Naive thymus-derived CD4-positive, alpha-beta T cell (primary cell): ENCODE measurements around the gene MEP1A. TPM values are rescaled to one million over a fixed set of nuclear protein-coding genes. Genes with fewer than 3 reads are reported as not detected.

ENCODE experiments used
- ATAC-seq: fragments of 150-1000 bp; cut with Tn5 transposase; 2 replicates; pipeline ENCODE4 v1.10.0; 2021; ENCODE audit warnings: mild to moderate bottlenecking, moderate library complexity
- CTCF ChIA-PET: fragments of 350-600 bp; sonication (Branson Sonifier 250); formaldehyde crosslinking; loops from one replicate; lab custom pipeline; 2021; ENCODE audit warnings: antibody characterized with exemption; lab: Charles Lee
- POLR2A ChIA-PET: fragments of 350-600 bp; sonication (Branson Sonifier 250); formaldehyde crosslinking; loops from one replicate; lab custom pipeline; 2021; ENCODE audit warnings: antibody characterized with exemption, inconsistent platforms; lab: Charles Lee
- DNase-seq, 9 donors: peaks; one replicate each; pipeline versions ENCODE4 v3.0.0 to v3.0.0-alpha.2; 2020 to 2022; ENCODE audit warnings: mixed read lengths in 1 of 9
- H3K27ac ChIP-seq: one replicate; pipeline ENCODE4 v1.7.0; 2013; ENCODE audit warnings: mild to moderate bottlenecking, low read depth, low read length, moderate library complexity
- H3K27me3 ChIP-seq, 2 donors: one replicate each; pipeline ENCODE4 v1.7.0; 2013; ENCODE audit warnings: low read length in 2 of 2, mild to moderate bottlenecking in 2 of 2, moderate library complexity in 2 of 2; ENCODE audit not compliant: control insufficient read depth in 2 of 2, insufficient read depth in 2 of 2
- H3K36me3 ChIP-seq, 3 experiments: 1 replicate in 2 of 3; 2 replicates in 1 of 3; pipeline ENCODE4 v1.7.0; 2013; ENCODE audit warnings: low read length in 3 of 3, mild to moderate bottlenecking in 3 of 3, moderate library complexity in 1 of 3; ENCODE audit not compliant: insufficient read depth in 3 of 3, control insufficient read depth in 2 of 3
- H3K4me1 ChIP-seq, 2 donors: one replicate each; pipeline ENCODE4 v1.7.0; 2013; ENCODE audit warnings: low read length in 2 of 2, mild to moderate bottlenecking in 2 of 2, moderate library complexity in 1 of 2; ENCODE audit not compliant: control insufficient read depth in 2 of 2, insufficient read depth in 2 of 2
- H3K4me3 ChIP-seq: 2 replicates; pipeline ENCODE4 v1.7.0; 2013; ENCODE audit warnings: mild to moderate bottlenecking, low read length
- H3K9me3 ChIP-seq, 3 experiments: 1 replicate in 2 of 3; 2 replicates in 1 of 3; pipeline ENCODE4 v1.7.0; 2013; ENCODE audit warnings: low read length in 3 of 3; ENCODE audit not compliant: control insufficient read depth in 2 of 3
- H3K27ac Mint-ChIP-seq, 9 donors: one replicate each; pipeline ENCODE4 v1.8.0; 2020 to 2022; ENCODE audit warnings: mixed read lengths in 9 of 9, mild to moderate bottlenecking in 8 of 9, moderate library complexity in 5 of 9, inconsistent platforms in 2 of 9
- H3K27me3 Mint-ChIP-seq, 5 donors: one replicate each; pipeline ENCODE4 v1.8.0; 2021 to 2022; ENCODE audit warnings: mixed read lengths in 5 of 5, mild to moderate bottlenecking in 1 of 5
- H3K36me3 Mint-ChIP-seq, 5 donors: one replicate each; pipeline ENCODE4 v1.8.0; 2020 to 2022; ENCODE audit warnings: mixed read lengths in 5 of 5, mild to moderate bottlenecking in 3 of 5, inconsistent platforms in 1 of 5
- H3K4me1 Mint-ChIP-seq, 7 donors: one replicate each; pipeline ENCODE4 v1.8.0; 2020 to 2022; ENCODE audit warnings: mixed read lengths in 7 of 7, mild to moderate bottlenecking in 3 of 7, inconsistent platforms in 1 of 7
- H3K4me3 Mint-ChIP-seq, 10 donors: one replicate each; pipeline ENCODE4 v1.8.0; 2020 to 2022; ENCODE audit warnings: mild to moderate bottlenecking in 10 of 10, mixed read lengths in 10 of 10, moderate library complexity in 6 of 10, inconsistent platforms in 2 of 10
- H3K9me3 Mint-ChIP-seq, 11 donors: one replicate each; pipeline ENCODE4 v1.8.0; 2020 to 2022; ENCODE audit warnings: mixed read lengths in 11 of 11, mild to moderate bottlenecking in 4 of 11, inconsistent platforms in 1 of 11, moderate library complexity in 1 of 11
- intact Hi-C, 2 donors: fragments of 100-400 bp; cut with micrococcal nuclease; formaldehyde crosslinking; loops; one replicate each; pipeline ENCODE4 v1.15.1; 2023
- polyA plus RNA-seq, 2 donors: library from polyadenylated mRNA; unstranded; fragments of 300-500 nt; fragmentation: Illumina TruSeq; gene quantifications; one replicate each; pipeline ENCODE4 v1.2.3, GENCODE V29; 2021
- total RNA-seq, 6 experiments: library from RNA in 5 of 6; stranded (reverse) in 5 of 6; gene quantifications; 1 replicate in 5 of 6; 2 replicates in 1 of 6; pipeline ENCODE4 v1.2.3 and lab custom pipeline; 2021 to 2026

The MEP1A gene
- total and polyA plus RNA-seq, 7 experiments from 2014 or later, result not detected

DNA sequence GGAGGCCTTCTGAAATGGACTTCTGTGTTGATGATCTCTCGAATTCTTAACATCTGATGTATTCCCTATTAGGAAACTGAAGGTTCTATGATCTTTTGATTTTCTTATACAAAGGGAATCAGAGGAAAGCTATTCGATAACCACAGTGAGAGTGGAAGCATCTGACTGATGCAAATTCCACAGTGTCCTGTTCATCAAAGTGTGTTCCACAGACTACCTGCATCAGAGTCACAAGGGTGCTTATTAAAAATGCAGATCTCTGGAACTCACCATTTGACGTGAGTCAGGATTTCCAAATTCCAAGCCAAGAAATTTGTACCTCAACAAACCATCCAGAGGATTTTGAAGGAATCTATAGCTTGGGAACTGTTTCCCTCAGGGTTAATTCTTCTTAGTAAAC lies 4.4 kb upstream of the MEP1A start:
- intact Hi-C loops, result no loop called here
- ATAC-seq, result no peak
- no peak overlapping the region for H3K27ac Mint-ChIP-seq
- H3K4me1 Mint-ChIP-seq, result no peaks in the 10 kb centered on the region
- CTCF ChIA-PET, result no interaction called here
- POLR2A ChIA-PET, result no interaction called here
- DNase-seq, result no peak
- H3K27ac ChIP-seq, result no peak overlapping the region
- H3K9me3 ChIP-seq, result no peaks in the 10 kb centered on the region
- H3K4me3 Mint-ChIP-seq, result no peak overlapping the region
- no peaks in the 10 kb centered on the region for H3K36me3 ChIP-seq
- H3K27me3 Mint-ChIP-seq, result peaks cover 0 to 21% (median 15%) of the 10 kb centered on the region in 5 donors
- no peaks in the 10 kb centered on the region for H3K9me3 Mint-ChIP-seq
- no peak overlapping the region for H3K4me3 ChIP-seq
- no peaks in the 10 kb centered on the region for H3K27me3 ChIP-seq
- no peaks in the 10 kb centered on the region for H3K36me3 Mint-ChIP-seq
- no peaks in the 10 kb centered on the region for H3K4me1 ChIP-seq

DNA sequence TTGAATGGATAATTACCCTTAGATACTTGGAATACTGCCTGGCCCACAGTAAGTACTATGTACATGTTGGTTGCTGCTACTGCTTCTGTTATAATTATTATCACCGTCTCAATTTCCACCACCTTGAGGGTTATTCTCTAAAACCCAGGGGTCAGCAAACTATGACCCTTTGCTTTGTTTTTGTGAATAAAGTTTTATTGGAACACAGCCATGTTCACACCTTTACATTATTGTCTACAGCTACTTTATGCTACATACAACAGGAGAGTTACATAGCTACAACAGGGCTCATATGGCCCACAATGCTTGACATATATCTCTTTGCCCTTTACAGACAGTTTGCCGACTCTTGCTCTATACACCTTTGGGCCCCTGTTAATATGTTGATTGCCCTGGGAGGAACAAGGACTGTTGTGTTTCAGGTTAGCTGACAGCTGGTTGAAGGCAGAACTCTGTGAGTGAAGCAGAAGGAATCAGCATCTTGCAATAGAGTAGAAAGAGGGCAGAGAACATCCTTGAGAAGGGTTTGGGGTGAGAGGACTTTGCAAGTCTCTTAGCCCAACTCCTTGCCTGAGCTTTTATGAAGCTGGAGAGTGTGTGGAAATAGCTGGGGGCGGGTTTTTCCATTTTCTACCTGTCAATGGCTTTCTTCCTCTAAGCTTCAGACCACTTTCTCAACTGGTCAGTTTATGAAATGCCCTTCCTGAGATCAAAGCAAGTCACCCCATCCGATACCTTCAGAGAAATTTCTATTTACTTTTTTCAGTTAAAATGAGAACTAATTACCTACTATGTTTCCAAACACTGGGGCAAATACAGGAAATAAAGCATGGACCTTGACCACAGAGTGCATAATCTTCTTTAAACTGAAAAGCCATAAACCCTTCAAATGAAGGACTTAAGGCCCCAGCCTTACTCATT lies 3.5 kb upstream of the MEP1A start:
- H3K27ac Mint-ChIP-seq, result no peak overlapping the region
- H3K9me3 Mint-ChIP-seq, result no peaks in the 10 kb centered on the region
- Histone ChIP-seq H3K36me3 (no peaks in the 10 kb centered on the region), H3K9me3 (no peaks in the 10 kb centered on the region), H3K27me3 (no peaks in the 10 kb centered on the region), H3K27ac (no peak overlapping the region), H3K4me1 (no peaks in the 10 kb centered on the region), H3K4me3 (no peak overlapping the region)
- DNase-seq (no peak), ATAC-seq (no peak)
- no peaks in the 10 kb centered on the region for H3K4me1 Mint-ChIP-seq
- intact Hi-C loops, result no loop called here
- CTCF ChIA-PET, result interaction anchor here (0.6 kb wide), 1 partner anchor 69 kb away, joined by 5 read pairs; no protein-coding TSS in a partner anchor
- no peak overlapping the region for H3K4me3 Mint-ChIP-seq
- POLR2A ChIA-PET, result no interaction called here
- no peaks in the 10 kb centered on the region for H3K36me3 Mint-ChIP-seq
- H3K27me3 Mint-ChIP-seq, result peaks cover 0 to 26% (median 15%) of the 10 kb centered on the region in 5 donors

- ATAC-seq, result no peak
- Histone ChIP-seq H3K9me3 (no peaks in the 10 kb centered on the region), H3K27me3 (no peaks in the 10 kb centered on the region), H3K36me3 (no peaks in the 10 kb centered on the region), H3K4me3 (no peak overlapping the region), H3K4me1 (no peaks in the 10 kb centered on the region), H3K27ac (no peak overlapping the region)
- H3K4me3 Mint-ChIP-seq, result no peak overlapping the region
- CTCF ChIA-PET, result interaction anchor here (0.6 kb wide), 1 partner anchor 70 kb away, joined by 5 read pairs; no protein-coding TSS in a partner anchor
- no peak overlapping the region for H3K27ac Mint-ChIP-seq
- DNase-seq, result no peak
- H3K4me1 Mint-ChIP-seq, result no peaks in the 10 kb centered on the region
- no peaks in the 10 kb centered on the region for H3K9me3 Mint-ChIP-seq
- H3K27me3 Mint-ChIP-seq, result peaks cover 2 to 27% (median 18%) of the 10 kb centered on the region in 5 donors
- intact Hi-C loops, result no loop called here
- POLR2A ChIA-PET, result no interaction called here
- no peaks in the 10 kb centered on the region for H3K36me3 Mint-ChIP-seq
Observed at GRCh38 chr6:46790355-46790874, 2.8 kb upstream of the MEP1A start.

GRCh38 chr6:46792635-46793034 lies 554 bp upstream of the MEP1A start:
- H3K27me3 ChIP-seq, result no peaks in the 10 kb centered on the region
- H3K36me3 ChIP-seq, result no peaks in the 10 kb centered on the region
- intact Hi-C loops, result no loop called here
- ChIA-PET POLR2A (no interaction called here), CTCF (no interaction called here)
- DNase-seq (no peak), ATAC-seq (no peak)
- Mint-ChIP-seq H3K27me3 (peaks cover 0 to 32% (median 19%) of the 10 kb centered on the region in 5 donors), H3K4me3 (no peak overlapping the region), H3K9me3 (no peaks in the 10 kb centered on the region), H3K27ac (no peak overlapping the region), H3K4me1 (no peaks in the 10 kb centered on the region), H3K36me3 (no peaks in the 10 kb centered on the region)
- no peaks in the 10 kb centered on the region for H3K9me3 ChIP-seq
- no peak overlapping the region for H3K27ac ChIP-seq
- H3K4me1 ChIP-seq, result no peaks in the 10 kb centered on the region
- no peak overlapping the region for H3K4me3 ChIP-seq

DNA sequence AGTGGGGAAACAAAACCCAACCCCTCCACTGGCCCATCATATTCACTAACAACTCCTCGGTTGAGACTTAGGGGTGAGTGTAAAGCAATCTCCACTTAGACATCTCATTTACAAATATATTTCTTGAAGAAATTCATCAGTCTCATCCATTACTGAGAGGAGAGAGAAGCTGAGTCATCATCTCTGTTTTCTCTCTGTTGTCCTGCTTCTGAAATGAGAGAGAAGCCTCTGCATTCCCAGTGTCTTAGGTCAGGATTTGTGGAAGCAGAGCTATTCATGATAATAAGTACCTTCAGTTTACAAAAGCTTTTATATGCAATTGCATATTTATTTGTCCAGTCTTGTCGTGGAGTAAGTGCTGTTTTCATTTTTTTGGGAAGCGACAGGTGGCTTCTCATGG lies 879 bp downstream of the MEP1A start:
- H3K4me1 Mint-ChIP-seq, result no peaks in the 10 kb centered on the region
- Histone ChIP-seq H3K4me1 (no peaks in the 10 kb centered on the region), H3K4me3 (no peak overlapping the region), H3K27ac (no peak overlapping the region), H3K9me3 (no peaks in the 10 kb centered on the region), H3K36me3 (no peaks in the 10 kb centered on the region), H3K27me3 (no peaks in the 10 kb centered on the region)
- no peak for ATAC-seq
- H3K36me3 Mint-ChIP-seq, result no peaks in the 10 kb centered on the region
- H3K9me3 Mint-ChIP-seq, result no peaks in the 10 kb centered on the region
- POLR2A ChIA-PET, result no interaction called here
- H3K27ac Mint-ChIP-seq, result no peak overlapping the region
- H3K4me3 Mint-ChIP-seq, result no peak overlapping the region
- peaks cover 0 to 25% (median 19%) of the 10 kb centered on the region in 5 donors for H3K27me3 Mint-ChIP-seq
- CTCF ChIA-PET, result no interaction called here
- intact Hi-C loops, result no loop called here
- no peak for DNase-seq

GRCh38 chr6:46795816-46796215 lies 2.6 kb downstream of the MEP1A start:
- Mint-ChIP-seq H3K9me3 (no peaks in the 10 kb centered on the region), H3K27ac (no peak overlapping the region), H3K4me3 (no peak overlapping the region), H3K4me1 (no peaks in the 10 kb centered on the region), H3K36me3 (no peaks in the 10 kb centered on the region), H3K27me3 (peaks cover 0 to 20% (median 15%) of the 10 kb centered on the region in 5 donors)
- H3K27me3 ChIP-seq, result no peaks in the 10 kb centered on the region
- CTCF ChIA-PET, result no interaction called here
- H3K27ac ChIP-seq, result no peak overlapping the region
- no peaks in the 10 kb centered on the region for H3K9me3 ChIP-seq
- no peaks in the 10 kb centered on the region for H3K4me1 ChIP-seq
- intact Hi-C loops, result no loop called here
- POLR2A ChIA-PET, result no interaction called here
- DNase-seq (no peak), ATAC-seq (no peak)
- H3K36me3 ChIP-seq, result no peaks in the 10 kb centered on the region
- H3K4me3 ChIP-seq, result no peak overlapping the region
